H4 (cell line): ENCODE data around the gene CIBAR2. TPM values are rescaled to one million over a fixed set of nuclear protein-coding genes. Genes with fewer than 3 reads are reported as not detected.

Experiments
- DNase-seq: peaks from one replicate; pipeline ENCODE4 v3.0.0-alpha.2; 2015; ENCODE audit warnings: low spot score
- total RNA-seq: library from RNA; depleted of rRNA; stranded (reverse); fragments of >200 nt; shearing (Covaris generic); gene quantifications from 2 replicates; pipeline ENCODE4 v1.2.3, GENCODE V29; 2014

Gene CIBAR2
- total RNA-seq, 1 experiment from 2014 or later: not detected

- DNase-seq: no peak
Measured at GRCh38 chr16:85144026-85144915, 32.0 kb upstream of the CIBAR2 start.

- DNase-seq: no peak
Measured at GRCh38 chr16:85142771-85143211, 30.5 kb upstream of the CIBAR2 start.

GRCh38 chr16:85142129-85142513 lies 29.8 kb upstream of the CIBAR2 start:
- no peak for DNase-seq

GRCh38 chr16:85141491-85142128 lies 29.3 kb upstream of the CIBAR2 start:
- no peak for DNase-seq

- no peak for DNase-seq
Measured at GRCh38 chr16:85140455-85141012, 28.3 kb upstream of the CIBAR2 start.

GRCh38 chr16:85139881-85140339 lies 27.6 kb upstream of the CIBAR2 start:
- no peak for DNase-seq

GRCh38 chr16:85138825-85139627 lies 26.8 kb upstream of the CIBAR2 start:
- DNase-seq: no peak

- no peak for DNase-seq
Measured at GRCh38 chr16:85138073-85138824, 26.0 kb upstream of the CIBAR2 start.

GRCh38 chr16:85137323-85138072 lies 25.2 kb upstream of the CIBAR2 start:
- DNase-seq: peak; percentile 85

- DNase-seq: peak; percentile 56
Measured at GRCh38 chr16:85136702-85137322, 24.5 kb upstream of the CIBAR2 start.

GRCh38 chr16:85136213-85136701 lies 24.0 kb upstream of the CIBAR2 start:
- no peak for DNase-seq

- DNase-seq: no peak
Measured at GRCh38 chr16:85134789-85135142, 22.5 kb upstream of the CIBAR2 start.

GRCh38 chr16:85134076-85134788 lies 22.0 kb upstream of the CIBAR2 start:
- DNase-seq: no peak

GRCh38 chr16:85133290-85133599 lies 21.0 kb upstream of the CIBAR2 start:
- no peak for DNase-seq

GRCh38 chr16:85132456-85133289 lies 20.4 kb upstream of the CIBAR2 start:
- no peak for DNase-seq

GRCh38 chr16:85130705-85131028 lies 18.4 kb upstream of the CIBAR2 start:
- DNase-seq: no peak

- DNase-seq: no peak
Measured at GRCh38 chr16:85129876-85130704, 17.8 kb upstream of the CIBAR2 start.
